Measurements from ENCODE around the gene HSPG2.

GRCh38 chr1:21935393-21935804 is 1.7 kb downstream of the HSPG2 start:
- TF ChIP-seq CTCF (IDR thresholded peaks at IDR 0.05; ENCODE audit: insufficient read depth, low read length, poor library complexity, severe bottlenecking) (no peak), EZH2phosphoT487 (conservative IDR thresholded peaks at IDR 0.05; ENCODE audit: low read length) (no peak)

All from SU-DHL-6 (cell line).